GM21529 (cell line): ENCODE measurements around the gene MRPL34.
"Not testable (repeated sequence)": the region's sequence is repeated elsewhere in the genome, so short reads cannot be mapped to it uniquely, and the experiment has no call there.

ENCODE experiments used
- ATAC-seq: cut with Tn5 transposase; IDR thresholded peaks from one replicate; pipeline ENCODE4 v1.9.1; 2021; ENCODE audit not compliant: unreplicated experiment

The MRPL34 gene

GRCh38 chr19:17305517-17306284 lies at the start of gene MRPL34:
TSS of gene MRPL34 (plus strand) at chr19:17305872. CDS start at chr19:17305893, 21 bp downstream.
- ATAC-seq = peak; percentile 65

GRCh38 chr19:17256130-17256529 lies 49.5 kb upstream of the MRPL34 start:
- ATAC-seq = no peak

- no peak for ATAC-seq
Measured at GRCh38 chr19:17259118-17259780, 46.4 kb upstream of the MRPL34 start.

GRCh38 chr19:17259934-17260333 lies 45.7 kb upstream of the MRPL34 start:
- ATAC-seq = no peak

- ATAC-seq = peak; percentile 86
Measured at GRCh38 chr19:17260842-17261325, 44.8 kb upstream of the MRPL34 start.

- ATAC-seq = no peak
Measured at GRCh38 chr19:17262557-17262956, 43.1 kb upstream of the MRPL34 start.

GRCh38 chr19:17263712-17264640 lies 41.7 kb upstream of the MRPL34 start:
- ATAC-seq = no peak

GRCh38 chr19:17264641-17264979 lies 41.1 kb upstream of the MRPL34 start, which contains the start of gene USHBP1:
TSS of gene USHBP1 (minus strand) at chr19:17264745. CDS start at chr19:17264299, 446 bp downstream.
- ATAC-seq = no peak

GRCh38 chr19:17266026-17266425 lies 39.6 kb upstream of the MRPL34 start:
- no peak for ATAC-seq

GRCh38 chr19:17266589-17266974 lies 39.1 kb upstream of the MRPL34 start:
- no peak for ATAC-seq

- peak; percentile 91 for ATAC-seq
Measured at GRCh38 chr19:17266975-17267788, 38.5 kb upstream of the MRPL34 start, which contains the start of gene BABAM1. TSS of gene BABAM1 (plus strand) at chr19:17267443. CDS start at chr19:17268807, 1,364 bp downstream.

GRCh38 chr19:17268754-17269153 lies 36.9 kb upstream of the MRPL34 start:
- no peak for ATAC-seq

GRCh38 chr19:17274892-17275291 lies 30.8 kb upstream of the MRPL34 start:
- ATAC-seq = not testable (repeated sequence)

- ATAC-seq = no peak
Measured at GRCh38 chr19:17275441-17276175, 30.1 kb upstream of the MRPL34 start.

GRCh38 chr19:17279436-17279835 lies 26.2 kb upstream of the MRPL34 start:
- ATAC-seq = no peak

- no peak for ATAC-seq
Measured at GRCh38 chr19:17281391-17282304, 24.0 kb upstream of the MRPL34 start, which contains the start of gene ANKLE1. TSS of gene ANKLE1 (plus strand) at chr19:17281901. CDS start at chr19:17281921, 20 bp downstream.

GRCh38 chr19:17282488-17283125 lies 23.1 kb upstream of the MRPL34 start:
- ATAC-seq = peak; percentile 66

GRCh38 chr19:17283504-17283996 lies 22.1 kb upstream of the MRPL34 start:
- ATAC-seq = no peak
